ENCODE results near the gene CCDC69. TPM values are rescaled to one million over a fixed set of nuclear protein-coding genes. Genes with fewer than 3 reads are reported as not detected.

Gene CCDC69
- total and polyA plus RNA-seq, 2 of the 8 experiments (the other 6 are each of a cell fraction or from before 2014, with no cell fraction given) = 8.4 to 10.8 TPM

GRCh38 chr5:151231359-151231758 is 7.5 kb upstream of the CCDC69 start:
- Histone ChIP-seq H3K14ac (ENCODE audit: insufficient read length) (no peak overlapping the region), H3K27ac (ENCODE audit: low read depth, low read length) (no peak overlapping the region), H2BK15ac (ENCODE audit: low read length) (no peak overlapping the region), H3K9me3 (ENCODE audit: insufficient read depth in 2 of 2, low read depth in 1 of 2, low read length in 1 of 2) (no peaks in the 10 kb centered on the region), H2BK5ac (ENCODE audit: low read depth, low read length) (no peak overlapping the region), H3K18ac (ENCODE audit: extremely low read depth, low read length) (no peak overlapping the region), H3K36me3 (ENCODE audit: control insufficient read depth in 2 of 4, insufficient read depth in 4 of 4, low read length in 3 of 4) (no peaks in the 10 kb centered on the region), H3K23me2 (ENCODE audit: low read depth, low read length) (no peaks in the 10 kb centered on the region), H2BK20ac (ENCODE audit: low read length) (no peak overlapping the region), H3K4ac (replicated peaks; ENCODE audit: insufficient read length, low read depth, low read length) (no peak overlapping the region), H2BK120ac (replicated peaks; ENCODE audit: low read depth, low read length) (no peak overlapping the region), H2AFZ (ENCODE audit: low read length) (no peak overlapping the region), H3K4me3 (ENCODE audit: extremely low read depth in 1 of 4, insufficient read depth in 2 of 4, low read depth in 3 of 4, low read length in 4 of 4) (no peak overlapping the region), H3K79me2 (ENCODE audit: control insufficient read depth in 1 of 2, insufficient read depth in 2 of 2, low read length in 2 of 2) (no peaks in the 10 kb centered on the region), H2BK12ac (ENCODE audit: low read depth, low read length) (no peak overlapping the region), H4K91ac (replicated peaks; ENCODE audit: insufficient read length, low read length) (no peak overlapping the region), H3K56ac (replicated peaks; ENCODE audit: insufficient read length, low read depth, low read length) (no peak overlapping the region), H3K4me2 (ENCODE audit: insufficient read depth in 1 of 2, low read depth in 2 of 2, low read length in 2 of 2) (no peak overlapping the region), H3K23ac (ENCODE audit: insufficient read length) (no peak overlapping the region), H3K4me1 (replicated peaks in 1 of 4; ENCODE audit: control insufficient read depth in 3 of 4, insufficient read depth in 4 of 4, low read length in 3 of 4) (no peaks in the 10 kb centered on the region), H3K79me1 (ENCODE audit: low read depth, low read length) (no peaks in the 10 kb centered on the region), H3K9ac (replicated peaks in 1 of 4; ENCODE audit: extremely low read depth in 1 of 4, low read depth in 3 of 4, low read length in 3 of 4) (no peak overlapping the region), H4K8ac (ENCODE audit: extremely low read depth, insufficient read depth, low read length) (no peak overlapping the region), H3K27me3 (replicated peaks in 1 of 4; ENCODE audit: control insufficient read depth in 3 of 4, extremely low read depth in 1 of 4, insufficient read depth in 3 of 4, low read length in 3 of 4) (no peaks in the 10 kb centered on the region), H4K5ac (ENCODE audit: insufficient read length, low read depth, low read length) (no peak overlapping the region), H2AK5ac (ENCODE audit: low read depth, low read length) (no peak overlapping the region), H4K20me1 (replicated peaks in 1 of 2; ENCODE audit: control insufficient read depth in 1 of 2, insufficient read depth in 2 of 2, low read length in 2 of 2) (no peaks in the 10 kb centered on the region)
- POLR2A ChIA-PET (ENCODE audit: partially characterized antibody) = interaction anchor here (0.7 to 0.8 kb wide), 2 partner anchors 8 to 21 kb away, joined by 3 to 4 read pairs; partner anchors contain the start of genes CCDC69 and GM2A
- CTCF ChIA-PET (ENCODE audit: partially characterized antibody) = interaction anchor here (0.6 to 2.4 kb wide), 4 partner anchors 10 to 780 kb away, joined by 3 to 7 read pairs (median 4); no protein-coding TSS in a partner anchor
- FAIRE-seq (no peak), DNase-seq (ENCODE audit: low read depth in 1 of 2, low spot score in 2 of 2) (no peak)
- TF ChIP-seq YY1 (IDR thresholded peaks at IDR 0.05; ENCODE audit: low read depth, low read length) (no peak), KDM1A (IDR thresholded peaks at IDR 0.05; ENCODE audit: borderline replicate concordance, low read length) (no peak), TAF1 (IDR thresholded peaks at IDR 0.05; ENCODE audit: low read depth, low read length) (no peak)
